ENCODE data around the gene DCHS2.
"Not testable (repeated sequence)": the region's sequence is repeated elsewhere in the genome, so short reads cannot be mapped to it uniquely, and the experiment has no call there.

DCHS2 gene

DNA sequence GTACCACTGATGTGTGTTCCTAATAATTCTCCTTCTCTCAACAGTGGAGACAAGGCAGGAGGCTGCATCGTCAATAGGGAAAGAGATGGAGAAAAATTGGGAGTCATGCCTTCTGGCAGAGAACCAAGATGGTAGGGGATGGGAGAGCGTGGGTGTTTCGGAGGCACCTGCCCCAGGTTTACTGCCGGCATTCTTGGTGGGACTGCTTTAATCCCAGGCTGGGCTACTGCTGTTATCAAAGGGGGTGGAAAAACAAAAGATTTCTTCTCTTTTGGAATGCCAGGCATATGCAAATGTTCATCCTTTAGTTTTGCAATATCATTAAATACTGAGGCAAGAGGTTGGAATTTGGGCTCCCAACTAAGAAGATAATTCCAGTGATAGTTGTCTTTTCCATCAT, 257.0 kb downstream of the DCHS2 start:
- CTCF ChIA-PET: no interaction called here
- no peak for DNase-seq (ENCODE audit: low spot score)
- POLR2A ChIA-PET (ENCODE audit: low non-redundant PET): no interaction called here
- H3K27ac ChIP-seq: no peak overlapping the region
- TF ChIP-seq, protein P1, sequence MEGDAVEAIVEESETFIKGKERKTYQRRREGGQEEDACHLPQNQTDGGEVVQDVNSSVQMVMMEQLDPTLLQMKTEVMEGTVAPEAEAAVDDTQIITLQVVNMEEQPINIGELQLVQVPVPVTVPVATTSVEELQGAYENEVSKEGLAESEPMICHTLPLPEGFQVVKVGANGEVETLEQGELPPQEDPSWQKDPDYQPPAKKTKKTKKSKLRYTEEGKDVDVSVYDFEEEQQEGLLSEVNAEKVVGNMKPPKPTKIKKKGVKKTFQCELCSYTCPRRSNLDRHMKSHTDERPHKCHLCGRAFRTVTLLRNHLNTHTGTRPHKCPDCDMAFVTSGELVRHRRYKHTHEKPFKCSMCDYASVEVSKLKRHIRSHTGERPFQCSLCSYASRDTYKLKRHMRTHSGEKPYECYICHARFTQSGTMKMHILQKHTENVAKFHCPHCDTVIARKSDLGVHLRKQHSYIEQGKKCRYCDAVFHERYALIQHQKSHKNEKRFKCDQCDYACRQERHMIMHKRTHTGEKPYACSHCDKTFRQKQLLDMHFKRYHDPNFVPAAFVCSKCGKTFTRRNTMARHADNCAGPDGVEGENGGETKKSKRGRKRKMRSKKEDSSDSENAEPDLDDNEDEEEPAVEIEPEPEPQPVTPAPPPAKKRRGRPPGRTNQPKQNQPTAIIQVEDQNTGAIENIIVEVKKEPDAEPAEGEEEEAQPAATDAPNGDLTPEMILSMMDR (conservative IDR thresholded peaks at IDR 0.05; ENCODE audit: low read depth): no peak

DNA sequence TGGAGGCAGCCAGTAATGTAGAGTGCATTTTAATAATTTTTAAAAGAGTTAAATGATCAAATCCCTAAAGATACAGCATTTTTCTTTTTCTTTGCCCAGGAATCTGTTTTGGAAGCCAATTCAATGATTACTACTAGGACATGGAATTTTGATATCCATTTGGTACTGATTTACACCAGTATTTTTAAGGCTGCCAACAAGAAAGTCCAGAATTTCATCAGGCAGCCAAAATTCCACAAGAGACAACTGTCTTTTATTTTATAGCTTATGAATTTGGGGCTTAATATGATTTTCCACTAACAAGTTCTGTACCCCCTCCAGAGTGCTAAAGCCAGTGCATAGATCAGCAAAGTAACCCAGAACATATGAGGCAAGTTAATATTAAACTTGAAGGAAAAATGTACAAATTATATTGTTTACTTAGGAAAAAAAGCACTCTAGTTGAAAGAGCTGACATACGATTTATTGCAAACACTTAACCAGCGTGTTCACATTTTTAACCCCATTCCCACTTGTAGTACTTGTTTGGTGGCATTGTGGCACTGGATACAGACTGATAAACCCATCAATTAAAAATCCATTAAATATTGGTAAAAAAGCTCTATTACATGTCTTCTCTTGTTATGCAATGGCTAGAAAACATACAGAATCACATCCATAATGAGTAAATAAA, 259.7 kb downstream of the DCHS2 start:
- H3K27ac ChIP-seq: no peak overlapping the region
- no peak for DNase-seq (ENCODE audit: low spot score)
- ChIA-PET CTCF (no interaction called here), POLR2A (ENCODE audit: low non-redundant PET) (no interaction called here)
- TF ChIP-seq, protein P1 (conservative IDR thresholded peaks at IDR 0.05; ENCODE audit: low read depth): no peak

DNA sequence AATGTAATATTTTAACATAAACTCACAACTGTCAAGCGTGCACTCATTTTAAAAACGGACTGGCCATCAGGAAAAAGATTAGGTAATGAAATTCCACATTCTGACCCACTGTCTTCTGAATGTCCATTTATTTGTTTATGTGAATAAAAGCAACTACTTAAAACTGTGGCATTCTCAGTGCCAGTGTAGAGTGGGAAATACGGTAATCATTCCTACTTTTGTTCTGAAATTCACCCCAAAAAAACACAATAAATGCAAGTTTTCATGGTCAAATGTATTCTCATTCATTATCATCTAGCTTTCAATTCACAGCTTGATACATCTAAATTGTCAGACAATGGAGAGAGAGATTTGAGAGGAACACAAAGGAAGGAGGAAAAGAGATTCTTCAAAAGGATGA, 260.9 kb downstream of the DCHS2 start:
- H3K27ac ChIP-seq: no peak overlapping the region
- DNase-seq (ENCODE audit: low spot score): no peak

DNA sequence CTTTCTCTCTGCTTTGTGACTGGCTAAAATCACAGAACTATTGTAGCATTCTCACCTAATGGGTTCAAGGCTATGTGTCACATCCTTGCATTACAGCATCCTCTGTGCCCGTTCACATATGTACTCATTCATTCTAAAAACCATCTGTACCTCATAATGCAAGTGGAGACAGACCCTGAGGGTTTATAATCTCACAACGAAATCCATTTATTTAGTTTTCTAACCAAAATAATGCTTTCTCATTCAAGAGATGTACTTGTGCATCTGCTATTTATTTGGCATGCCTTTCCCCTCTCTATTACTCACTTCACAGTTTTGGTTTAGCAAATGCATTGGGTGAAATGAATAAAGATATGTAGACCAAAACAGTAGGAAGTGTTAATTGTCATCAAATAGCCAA, 261.5 kb downstream of the DCHS2 start:
- ChIA-PET CTCF (interaction anchor here (0.7 kb wide), 1 partner anchor 18 kb away, joined by 5 read pairs; no protein-coding TSS in a partner anchor), POLR2A (ENCODE audit: low non-redundant PET) (no interaction called here)
- no peak overlapping the region for H3K27ac ChIP-seq
- TF ChIP-seq, protein P1 (conservative IDR thresholded peaks at IDR 0.05; ENCODE audit: low read depth): no peak
- no peak for DNase-seq (ENCODE audit: low spot score)

More for the DNA sequence above, 260.9 kb downstream of the DCHS2 start:
- ChIA-PET POLR2A (ENCODE audit: low non-redundant PET) (no interaction called here), CTCF (interaction anchor here (0.7 kb wide), 1 partner anchor 222 kb away, joined by 3 read pairs; no protein-coding TSS in a partner anchor)
- TF ChIP-seq, protein P1 (conservative IDR thresholded peaks at IDR 0.05; ENCODE audit: low read depth): no peak

DNA sequence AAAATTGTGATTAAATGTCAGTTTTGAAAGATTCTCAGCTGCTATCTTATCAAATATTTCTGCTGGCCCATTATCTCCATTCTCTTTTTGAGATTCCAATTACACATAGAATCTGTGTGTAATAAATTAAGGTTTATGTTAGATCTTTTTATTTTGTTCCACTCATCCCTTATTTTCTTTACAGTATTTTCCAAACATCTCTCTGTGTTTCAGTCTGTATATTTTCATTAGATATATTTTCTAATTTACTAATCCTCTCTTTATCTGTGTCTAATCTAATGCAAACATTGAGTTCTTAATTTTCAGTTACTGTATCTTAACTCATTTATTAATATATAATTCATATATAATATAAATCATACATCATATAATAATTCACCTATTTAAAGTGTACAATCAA, 268.7 kb downstream of the DCHS2 start:
- no peak overlapping the region for H3K27ac ChIP-seq
- ChIA-PET CTCF (no interaction called here), POLR2A (ENCODE audit: low non-redundant PET) (no interaction called here)
- TF ChIP-seq, protein P1 (conservative IDR thresholded peaks at IDR 0.05; ENCODE audit: low read depth): no peak
- no peak for DNase-seq (ENCODE audit: low spot score)

DNA sequence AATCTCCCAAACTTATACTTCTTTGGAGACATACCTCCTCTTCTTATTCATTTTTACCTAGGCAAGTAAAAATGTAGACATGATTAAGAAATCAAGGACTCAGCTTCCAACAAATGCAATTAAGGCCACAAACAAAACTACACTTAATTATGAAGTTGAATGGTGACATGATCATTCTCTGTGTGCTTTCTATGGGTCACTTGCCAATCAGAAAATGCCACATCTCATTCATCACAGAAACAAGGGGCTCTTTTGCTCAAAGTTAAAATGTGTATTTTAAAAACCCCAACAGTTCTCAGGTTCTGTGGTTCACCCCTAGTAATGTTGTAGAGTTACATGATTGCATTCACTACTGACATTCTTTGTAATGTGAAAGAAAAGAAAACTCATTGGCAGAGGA, 273.5 kb downstream of the DCHS2 start:
- no peak for DNase-seq (ENCODE audit: low spot score)
- no peak overlapping the region for H3K27ac ChIP-seq
- TF ChIP-seq, protein P1 (conservative IDR thresholded peaks at IDR 0.05; ENCODE audit: low read depth): no peak
- CTCF ChIA-PET: no interaction called here
- POLR2A ChIA-PET (ENCODE audit: low non-redundant PET): interaction anchor here (0.5 kb wide), 1 partner anchor 29 kb away, joined by 3 read pairs; no protein-coding TSS in a partner anchor

DNA sequence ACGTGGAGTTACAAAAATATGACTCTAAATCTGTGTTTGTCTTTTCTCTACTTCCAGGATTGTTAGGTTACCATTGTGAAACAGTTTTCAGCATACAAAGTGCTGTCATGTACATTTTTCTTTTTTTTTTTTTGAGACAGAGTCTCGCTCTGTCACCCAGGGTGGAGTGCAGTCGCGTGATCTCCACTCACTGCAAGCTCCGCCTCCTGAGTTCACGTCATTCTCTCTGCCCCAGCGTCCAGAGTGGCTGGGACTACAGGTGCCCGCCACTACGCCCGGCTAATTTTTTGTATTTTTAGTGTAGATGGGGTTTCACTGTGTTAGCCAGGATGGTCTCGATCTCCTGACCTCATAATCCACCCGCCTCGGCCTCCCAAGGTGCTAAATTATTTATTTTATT, 274.2 kb downstream of the DCHS2 start:
- POLR2A ChIA-PET (ENCODE audit: low non-redundant PET); DNase-seq (ENCODE audit: low spot score); H3K27ac ChIP-seq: not testable (repeated sequence)
- CTCF ChIA-PET: interaction anchor here (0.5 kb wide), 1 partner anchor 432 kb away, joined by 3 read pairs; no protein-coding TSS in a partner anchor
